ENCODE measurements around the gene MALRD1. TPM values are rescaled to one million over a fixed set of nuclear protein-coding genes. Genes with fewer than 3 reads are reported as not detected.

MALRD1 gene
- total RNA-seq, 1 experiment from 2014 or later, result 0.50 TPM

DNA sequence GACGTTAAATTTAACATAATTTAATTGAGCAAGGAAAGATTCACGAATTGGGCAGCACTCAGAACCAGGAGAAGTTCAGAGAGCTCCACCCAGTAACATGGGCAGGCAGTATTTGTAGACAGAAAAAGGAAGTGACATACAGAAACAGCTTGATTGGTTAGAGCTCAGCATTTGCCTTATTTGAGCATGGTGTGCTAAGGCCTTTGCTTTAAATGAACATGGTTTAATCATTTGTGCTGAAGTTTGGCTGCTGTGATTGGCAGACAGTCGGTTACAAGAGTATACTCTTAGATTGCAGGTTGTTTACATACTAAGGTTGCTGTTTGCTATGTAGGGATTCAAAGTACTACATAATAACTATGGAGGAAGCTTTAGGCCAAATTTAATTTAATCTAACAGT lies 199.2 kb downstream of the MALRD1 start:
- ChIA-PET CTCF (no interaction called here), POLR2A (no interaction called here)
- Mint-ChIP-seq H3K4me3 (no peak overlapping the region), H3K27ac (no peak overlapping the region), H3K27me3 (ENCODE audit: low read depth) (no peaks in the 10 kb centered on the region), H3K9me3 (no peaks in the 10 kb centered on the region), H3K4me1 (no peaks in the 10 kb centered on the region), H3K36me3 (no peaks in the 10 kb centered on the region)
- DNase-seq (ENCODE audit: low spot score) (no peak), ATAC-seq (no peak)
- TF ChIP-seq, protein P1, sequence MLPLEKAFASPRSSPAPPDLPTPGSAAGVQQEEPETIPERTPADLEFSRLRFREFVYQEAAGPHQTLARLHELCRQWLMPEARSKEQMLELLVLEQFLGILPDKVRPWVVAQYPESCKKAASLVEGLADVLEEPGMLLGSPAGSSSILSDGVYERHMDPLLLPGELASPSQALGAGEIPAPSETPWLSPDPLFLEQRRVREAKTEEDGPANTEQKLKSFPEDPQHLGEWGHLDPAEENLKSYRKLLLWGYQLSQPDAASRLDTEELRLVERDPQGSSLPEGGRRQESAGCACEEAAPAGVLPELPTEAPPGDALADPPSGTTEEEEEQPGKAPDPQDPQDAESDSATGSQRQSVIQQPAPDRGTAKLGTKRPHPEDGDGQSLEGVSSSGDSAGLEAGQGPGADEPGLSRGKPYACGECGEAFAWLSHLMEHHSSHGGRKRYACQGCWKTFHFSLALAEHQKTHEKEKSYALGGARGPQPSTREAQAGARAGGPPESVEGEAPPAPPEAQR (CRISPR knock-in tag; IDR thresholded peaks at IDR 0.05), result no peak
- TF ChIP-seq, protein P2, sequence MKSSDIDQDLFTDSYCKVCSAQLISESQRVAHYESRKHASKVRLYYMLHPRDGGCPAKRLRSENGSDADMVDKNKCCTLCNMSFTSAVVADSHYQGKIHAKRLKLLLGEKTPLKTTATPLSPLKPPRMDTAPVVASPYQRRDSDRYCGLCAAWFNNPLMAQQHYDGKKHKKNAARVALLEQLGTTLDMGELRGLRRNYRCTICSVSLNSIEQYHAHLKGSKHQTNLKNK (CRISPR knock-in tag; IDR thresholded peaks at IDR 0.05), result no peak
- TF ChIP-seq, protein P3, sequence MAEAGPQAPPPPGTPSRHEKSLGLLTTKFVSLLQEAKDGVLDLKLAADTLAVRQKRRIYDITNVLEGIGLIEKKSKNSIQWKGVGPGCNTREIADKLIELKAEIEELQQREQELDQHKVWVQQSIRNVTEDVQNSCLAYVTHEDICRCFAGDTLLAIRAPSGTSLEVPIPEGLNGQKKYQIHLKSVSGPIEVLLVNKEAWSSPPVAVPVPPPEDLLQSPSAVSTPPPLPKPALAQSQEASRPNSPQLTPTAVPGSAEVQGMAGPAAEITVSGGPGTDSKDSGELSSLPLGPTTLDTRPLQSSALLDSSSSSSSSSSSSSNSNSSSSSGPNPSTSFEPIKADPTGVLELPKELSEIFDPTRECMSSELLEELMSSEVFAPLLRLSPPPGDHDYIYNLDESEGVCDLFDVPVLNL (CRISPR knock-in tag; IDR thresholded peaks at IDR 0.05; ENCODE audit: borderline replicate concordance, low read depth), result no peak
- TF ChIP-seq, protein P4, sequence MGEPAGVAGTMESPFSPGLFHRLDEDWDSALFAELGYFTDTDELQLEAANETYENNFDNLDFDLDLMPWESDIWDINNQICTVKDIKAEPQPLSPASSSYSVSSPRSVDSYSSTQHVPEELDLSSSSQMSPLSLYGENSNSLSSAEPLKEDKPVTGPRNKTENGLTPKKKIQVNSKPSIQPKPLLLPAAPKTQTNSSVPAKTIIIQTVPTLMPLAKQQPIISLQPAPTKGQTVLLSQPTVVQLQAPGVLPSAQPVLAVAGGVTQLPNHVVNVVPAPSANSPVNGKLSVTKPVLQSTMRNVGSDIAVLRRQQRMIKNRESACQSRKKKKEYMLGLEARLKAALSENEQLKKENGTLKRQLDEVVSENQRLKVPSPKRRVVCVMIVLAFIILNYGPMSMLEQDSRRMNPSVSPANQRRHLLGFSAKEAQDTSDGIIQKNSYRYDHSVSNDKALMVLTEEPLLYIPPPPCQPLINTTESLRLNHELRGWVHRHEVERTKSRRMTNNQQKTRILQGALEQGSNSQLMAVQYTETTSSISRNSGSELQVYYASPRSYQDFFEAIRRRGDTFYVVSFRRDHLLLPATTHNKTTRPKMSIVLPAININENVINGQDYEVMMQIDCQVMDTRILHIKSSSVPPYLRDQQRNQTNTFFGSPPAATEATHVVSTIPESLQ (CRISPR knock-in tag; IDR thresholded peaks at IDR 0.05), result no peak

DNA sequence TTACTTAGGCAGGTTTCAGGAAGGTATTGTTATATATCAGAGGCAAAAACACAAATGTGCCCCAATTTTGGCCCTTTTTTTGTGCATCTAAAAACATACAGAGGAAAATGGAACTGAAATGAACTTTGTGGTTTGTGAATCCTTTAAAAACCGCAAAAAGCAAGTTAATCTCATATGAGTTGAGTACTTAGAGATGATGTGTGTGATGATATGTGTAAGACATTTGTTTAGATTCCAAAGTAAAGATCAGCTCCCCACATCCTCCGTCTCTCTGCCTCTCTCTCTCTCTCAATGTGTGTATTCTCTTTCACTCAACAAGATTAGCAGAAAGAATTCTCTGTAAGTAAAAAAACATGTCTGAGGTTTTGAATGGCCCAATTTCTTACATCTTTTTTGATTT lies 201.9 kb downstream of the MALRD1 start:
- no peaks in the 10 kb centered on the region; the same call in 1 of the 2 replicates for H3K27me3 Mint-ChIP-seq (ENCODE audit: low read depth)
- H3K4me3 Mint-ChIP-seq, result no peak overlapping the region
- no peak for DNase-seq (ENCODE audit: low spot score)
- H3K9me3 Mint-ChIP-seq, result peaks cover 7% of the 10 kb centered on the region; the same call in 1 of the 2 replicates
- no peak overlapping the region for H3K27ac Mint-ChIP-seq
- ATAC-seq, result no peak
- CTCF ChIA-PET, result no interaction called here
- H3K4me1 Mint-ChIP-seq, result no peaks in the 10 kb centered on the region
- no peaks in the 10 kb centered on the region for H3K36me3 Mint-ChIP-seq
- POLR2A ChIA-PET, result no interaction called here
- TF ChIP-seq NR3C1 (CRISPR knock-in tag; conservative IDR thresholded peaks at IDR 0.05; ENCODE audit: low read depth) (no peak), EMX1 (CRISPR knock-in tag; IDR thresholded peaks at IDR 0.05) (no peak), GRHL2 (CRISPR knock-in tag; IDR thresholded peaks at IDR 0.05; ENCODE audit: insufficient replicate concordance, severe bottlenecking) (no peak), GABPB1 (CRISPR knock-in tag; IDR thresholded peaks at IDR 0.05) (no peak), FOXP1 (CRISPR knock-in tag; IDR thresholded peaks at IDR 0.05; ENCODE audit: borderline replicate concordance) (no peak), FOXK1 (CRISPR knock-in tag; IDR thresholded peaks at IDR 0.05) (no peak), JUN (CRISPR knock-in tag; IDR thresholded peaks at IDR 0.05) (no peak)
- TF ChIP-seq, protein P5, sequence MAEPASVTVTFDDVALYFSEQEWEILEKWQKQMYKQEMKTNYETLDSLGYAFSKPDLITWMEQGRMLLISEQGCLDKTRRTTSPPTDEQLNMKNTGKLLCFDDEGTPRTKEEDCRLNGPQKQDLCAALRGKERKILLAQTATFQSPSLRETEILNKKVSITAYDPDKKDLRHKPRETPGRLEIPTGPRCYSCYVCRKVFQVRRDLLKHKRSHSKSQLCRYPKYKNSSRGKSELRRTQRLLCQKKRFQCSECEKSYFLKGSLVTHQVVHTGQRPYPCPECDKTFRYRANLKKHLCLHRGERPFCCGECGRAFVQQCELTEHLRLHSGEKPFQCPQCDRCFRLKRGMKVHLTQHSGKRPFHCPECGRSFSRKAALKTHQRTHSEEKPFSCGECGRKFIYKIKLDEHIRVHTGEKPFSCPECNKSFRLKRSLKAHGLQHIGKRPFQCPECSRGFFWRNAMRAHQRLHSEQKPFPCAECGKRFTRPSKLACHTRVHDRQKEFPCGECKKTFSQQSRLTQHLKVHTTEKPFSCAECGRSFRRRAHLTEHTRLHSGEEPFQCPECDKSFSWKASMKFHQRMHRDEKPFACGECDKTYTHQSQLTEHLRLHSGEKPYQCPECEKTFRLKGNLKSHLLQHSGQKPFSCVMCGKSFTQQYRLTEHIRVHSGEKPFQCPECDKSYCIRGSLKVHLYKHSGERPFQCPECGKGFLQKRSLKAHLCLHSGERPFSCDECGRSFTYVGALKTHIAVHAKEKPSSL (CRISPR knock-in tag; conservative IDR thresholded peaks at IDR 0.05), result no peak
- TF ChIP-seq, protein P6, sequence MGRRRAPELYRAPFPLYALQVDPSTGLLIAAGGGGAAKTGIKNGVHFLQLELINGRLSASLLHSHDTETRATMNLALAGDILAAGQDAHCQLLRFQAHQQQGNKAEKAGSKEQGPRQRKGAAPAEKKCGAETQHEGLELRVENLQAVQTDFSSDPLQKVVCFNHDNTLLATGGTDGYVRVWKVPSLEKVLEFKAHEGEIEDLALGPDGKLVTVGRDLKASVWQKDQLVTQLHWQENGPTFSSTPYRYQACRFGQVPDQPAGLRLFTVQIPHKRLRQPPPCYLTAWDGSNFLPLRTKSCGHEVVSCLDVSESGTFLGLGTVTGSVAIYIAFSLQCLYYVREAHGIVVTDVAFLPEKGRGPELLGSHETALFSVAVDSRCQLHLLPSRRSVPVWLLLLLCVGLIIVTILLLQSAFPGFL (CRISPR knock-in tag; IDR thresholded peaks at IDR 0.05; ENCODE audit: borderline replicate concordance), result no peak
- TF ChIP-seq, protein P7, sequence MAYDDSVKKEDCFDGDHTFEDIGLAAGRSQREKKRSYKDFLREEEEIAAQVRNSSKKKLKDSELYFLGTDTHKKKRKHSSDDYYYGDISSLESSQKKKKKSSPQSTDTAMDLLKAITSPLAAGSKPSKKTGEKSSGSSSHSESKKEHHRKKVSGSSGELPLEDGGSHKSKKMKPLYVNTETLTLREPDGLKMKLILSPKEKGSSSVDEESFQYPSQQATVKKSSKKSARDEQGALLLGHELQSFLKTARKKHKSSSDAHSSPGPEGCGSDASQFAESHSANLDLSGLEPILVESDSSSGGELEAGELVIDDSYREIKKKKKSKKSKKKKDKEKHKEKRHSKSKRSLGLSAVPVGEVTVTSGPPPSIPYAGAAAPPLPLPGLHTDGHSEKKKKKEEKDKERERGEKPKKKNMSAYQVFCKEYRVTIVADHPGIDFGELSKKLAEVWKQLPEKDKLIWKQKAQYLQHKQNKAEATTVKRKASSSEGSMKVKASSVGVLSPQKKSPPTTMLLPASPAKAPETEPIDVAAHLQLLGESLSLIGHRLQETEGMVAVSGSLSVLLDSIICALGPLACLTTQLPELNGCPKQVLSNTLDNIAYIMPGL (CRISPR knock-in tag; IDR thresholded peaks at IDR 0.05), result no peak
- TF ChIP-seq, protein P8, sequence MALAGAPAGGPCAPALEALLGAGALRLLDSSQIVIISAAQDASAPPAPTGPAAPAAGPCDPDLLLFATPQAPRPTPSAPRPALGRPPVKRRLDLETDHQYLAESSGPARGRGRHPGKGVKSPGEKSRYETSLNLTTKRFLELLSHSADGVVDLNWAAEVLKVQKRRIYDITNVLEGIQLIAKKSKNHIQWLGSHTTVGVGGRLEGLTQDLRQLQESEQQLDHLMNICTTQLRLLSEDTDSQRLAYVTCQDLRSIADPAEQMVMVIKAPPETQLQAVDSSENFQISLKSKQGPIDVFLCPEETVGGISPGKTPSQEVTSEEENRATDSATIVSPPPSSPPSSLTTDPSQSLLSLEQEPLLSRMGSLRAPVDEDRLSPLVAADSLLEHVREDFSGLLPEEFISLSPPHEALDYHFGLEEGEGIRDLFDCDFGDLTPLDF (CRISPR knock-in tag; IDR thresholded peaks at IDR 0.05), result no peak
- TF ChIP-seq, protein P9, sequence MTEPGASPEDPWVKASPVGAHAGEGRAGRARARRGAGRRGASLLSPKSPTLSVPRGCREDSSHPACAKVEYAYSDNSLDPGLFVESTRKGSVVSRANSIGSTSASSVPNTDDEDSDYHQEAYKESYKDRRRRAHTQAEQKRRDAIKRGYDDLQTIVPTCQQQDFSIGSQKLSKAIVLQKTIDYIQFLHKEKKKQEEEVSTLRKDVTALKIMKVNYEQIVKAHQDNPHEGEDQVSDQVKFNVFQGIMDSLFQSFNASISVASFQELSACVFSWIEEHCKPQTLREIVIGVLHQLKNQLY (CRISPR knock-in tag; IDR thresholded peaks at IDR 0.05), result no peak
- TF ChIP-seq, protein P10, sequence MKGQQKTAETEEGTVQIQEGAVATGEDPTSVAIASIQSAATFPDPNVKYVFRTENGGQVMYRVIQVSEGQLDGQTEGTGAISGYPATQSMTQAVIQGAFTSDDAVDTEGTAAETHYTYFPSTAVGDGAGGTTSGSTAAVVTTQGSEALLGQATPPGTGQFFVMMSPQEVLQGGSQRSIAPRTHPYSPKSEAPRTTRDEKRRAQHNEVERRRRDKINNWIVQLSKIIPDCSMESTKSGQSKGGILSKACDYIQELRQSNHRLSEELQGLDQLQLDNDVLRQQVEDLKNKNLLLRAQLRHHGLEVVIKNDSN (CRISPR knock-in tag; IDR thresholded peaks at IDR 0.05), result no peak
